NCI-H345 treated with DMSO at 0.1 percent for 48 hours (cell line): Measurements from ENCODE around the gene ZNG1E.
"Not testable (repeated sequence)": the region's sequence is repeated elsewhere in the genome, so short reads cannot be mapped to it uniquely, and the experiment has no call there.

Experiments
- DNase-seq: peaks from one replicate; lab custom pipeline; 2025; ENCODE audit not compliant: unreplicated experiment; lab: John Stamatoyannopoulos, UW

Gene ZNG1E

GRCh38 chr9:65675589-65676021 lies at the start of gene ZNG1E:
ZNG1E (plus strand) TSS chr9:65675928; CDS start chr9:65675977, 49 bp downstream.
- not testable (repeated sequence) for DNase-seq

DNA sequence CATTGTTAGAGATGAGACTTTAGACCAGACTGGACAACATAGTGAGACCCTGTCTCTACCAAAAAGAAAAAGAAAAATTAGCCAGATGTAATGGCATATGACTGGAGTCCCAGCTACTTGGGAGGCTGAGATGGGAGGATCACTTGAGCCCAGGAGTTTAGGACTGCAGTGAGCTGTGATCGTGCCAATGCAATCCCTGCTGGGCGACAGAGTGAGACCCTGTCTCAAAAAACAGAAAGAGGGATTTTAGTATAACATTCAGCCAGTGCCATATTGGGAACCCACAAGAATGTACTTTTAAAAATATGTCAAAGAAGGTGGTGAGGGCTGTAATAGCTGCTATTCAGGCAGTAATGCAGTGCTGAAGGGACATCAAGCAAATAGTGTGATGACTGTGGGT lies 2.1 kb upstream of the ZNG1E start:
- DNase-seq: not testable (repeated sequence)

- DNase-seq: not testable (repeated sequence)
Observed at GRCh38 chr9:65675018-65675417, 710 bp upstream of the ZNG1E start.

DNA sequence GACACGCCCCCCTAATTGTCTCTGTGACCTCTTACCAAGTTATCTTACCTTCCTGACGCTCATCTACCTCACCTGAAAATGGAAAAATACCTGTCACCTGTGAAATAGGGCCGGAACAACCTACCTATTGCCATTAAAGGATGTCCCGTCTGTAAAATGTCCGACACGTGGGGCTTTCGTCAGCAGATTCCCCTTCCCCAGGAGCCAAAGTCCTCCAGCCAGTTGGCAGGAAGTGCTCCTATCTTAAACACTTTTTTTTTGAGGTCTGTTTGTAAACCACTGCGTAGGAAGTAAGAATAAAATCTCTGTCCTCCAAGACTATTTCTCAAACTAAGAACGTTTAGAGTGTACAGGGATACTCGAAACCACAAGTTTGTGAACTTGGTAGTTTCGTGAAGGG lies 661 bp downstream of the ZNG1E start:
- DNase-seq: not testable (repeated sequence)

DNA sequence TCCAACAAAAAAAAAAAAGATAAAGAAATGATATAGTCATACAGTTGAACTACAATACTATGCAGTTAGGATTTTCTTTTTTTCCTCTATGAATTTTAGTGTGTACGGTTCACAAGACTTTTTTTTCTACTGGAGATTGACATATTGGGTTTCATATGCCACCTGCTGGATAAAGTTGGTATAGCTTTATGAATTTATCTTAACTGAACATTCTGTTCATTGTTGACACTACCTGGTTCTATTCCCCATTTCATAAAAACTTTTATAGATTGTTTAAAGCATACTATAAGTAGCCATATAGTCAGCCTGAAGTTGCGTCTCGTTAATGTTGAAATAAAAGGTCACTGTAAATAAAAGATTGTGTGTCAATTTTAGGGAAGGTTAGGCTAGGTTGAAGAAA lies 2.8 kb downstream of the ZNG1E start:
- not testable (repeated sequence) for DNase-seq

DNA sequence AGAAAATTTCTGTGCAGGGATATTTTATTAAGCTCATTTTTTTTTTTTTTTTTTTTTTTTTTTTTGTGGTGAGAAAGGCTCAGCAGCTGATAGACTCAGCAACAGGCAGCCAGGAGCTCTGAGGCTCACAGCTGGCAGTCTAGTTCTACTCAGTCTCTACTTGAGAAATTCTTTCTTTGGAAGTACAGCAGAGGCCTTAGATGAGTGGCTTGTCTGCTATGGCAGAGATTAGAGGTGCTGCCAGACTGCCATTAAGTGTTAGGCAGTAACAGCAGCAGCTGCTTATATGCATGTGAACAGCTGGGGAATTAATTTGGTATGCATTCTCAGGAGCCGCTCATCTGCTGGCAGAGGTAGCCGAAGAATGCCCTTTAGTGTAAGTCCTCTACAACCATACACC lies 27.8 kb downstream of the ZNG1E start:
- not testable (repeated sequence) for DNase-seq

- DNase-seq: not testable (repeated sequence)
Observed at GRCh38 chr9:65714445-65714844, 38.7 kb downstream of the ZNG1E start.

- not testable (repeated sequence) for DNase-seq
Observed at GRCh38 chr9:65737096-65737564, 61.4 kb downstream of the ZNG1E start, which contains the start of gene FOXD4L4. FOXD4L4 (plus strand) TSS chr9:65737146; CDS start chr9:65737146, 0 bp downstream.

GRCh38 chr9:65738133-65738532 lies 62.4 kb downstream of the ZNG1E start:
- not testable (repeated sequence) for DNase-seq
